ENCODE results near the gene RGP1. TPM values are rescaled to one million over a fixed set of nuclear protein-coding genes. Genes with fewer than 3 reads are reported as not detected.
A peak's percentile ranks its signal among the peaks of the same experiment; 100 is the strongest.

RGP1 gene
- total RNA-seq, 1 experiment from 2014 or later, result 25.1 TPM

GRCh38 chr9:35771534-35771933 lies 22.4 kb downstream of the RGP1 start:
- peak overlapping the region; percentile 45; the same call in 1 of the 2 replicates for H3K27ac ChIP-seq
- ChIA-PET CTCF (interaction anchor here (0.6 kb wide), 1 partner anchor 111 kb away, joined by 4 read pairs; no protein-coding TSS in a partner anchor), POLR2A (ENCODE audit: unreplicated experiment) (interaction anchor here (0.5 to 0.6 kb wide), 3 partner anchors 10 to 100 kb away, joined by 4 to 6 read pairs (median 5); no protein-coding TSS in a partner anchor)
- H3K4me1 ChIP-seq (replicated peaks; ENCODE audit: insufficient read depth), result peaks cover 21% of the 10 kb centered on the region
- H3K4me3 ChIP-seq, result no peak overlapping the region
- H2AFZ ChIP-seq, result no peak overlapping the region
- intact Hi-C loops (cut with micrococcal nuclease; ENCODE audit: unreplicated experiment), result no loop called here
- peaks cover 17% of the 10 kb centered on the region for H3F3A ChIP-seq (ENCODE audit: insufficient read depth, low read depth)
- DNase-seq, result no peak
- no peaks in the 10 kb centered on the region for H3K27me3 ChIP-seq (ENCODE audit: insufficient read depth, low read depth)
- no peaks in the 10 kb centered on the region for H3K9me2 ChIP-seq (ENCODE audit: insufficient read depth)
- no peaks in the 10 kb centered on the region for H4K20me1 ChIP-seq (ENCODE audit: insufficient read depth)
- H3K36me3 ChIP-seq (ENCODE audit: low read depth), result no peaks in the 10 kb centered on the region
- no peaks in the 10 kb centered on the region for H3K79me2 ChIP-seq (ENCODE audit: low read depth)
- H3K4me2 ChIP-seq, result peak overlapping the region; percentile 26
- TF ChIP-seq EZH2 (IDR thresholded peaks at IDR 0.05; ENCODE audit: low read depth) (no peak), CTCF (conservative IDR thresholded peaks at IDR 0.05) (no peak)
- BruUV-seq (replicated peaks), result no TSS peak
- H3K9me3 ChIP-seq (ENCODE audit: insufficient read depth, low read depth), result no peaks in the 10 kb centered on the region

- Histone ChIP-seq H3K4me1 (replicated peaks; ENCODE audit: insufficient read depth) (peaks cover 21% of the 10 kb centered on the region), H3K79me2 (ENCODE audit: low read depth) (no peaks in the 10 kb centered on the region), H3K36me3 (ENCODE audit: low read depth) (no peaks in the 10 kb centered on the region), H4K20me1 (ENCODE audit: insufficient read depth) (no peaks in the 10 kb centered on the region), H3K27me3 (ENCODE audit: insufficient read depth, low read depth) (no peaks in the 10 kb centered on the region), H3K9me2 (ENCODE audit: insufficient read depth) (no peaks in the 10 kb centered on the region), H3K9me3 (ENCODE audit: insufficient read depth, low read depth) (no peaks in the 10 kb centered on the region), H3K4me3 (no peak overlapping the region), H2AFZ (no peak overlapping the region), H3K27ac (peak overlapping the region; percentile 45; the same call in 1 of the 2 replicates), H3F3A (ENCODE audit: insufficient read depth, low read depth) (peaks cover 17% of the 10 kb centered on the region), H3K4me2 (peak overlapping the region; percentile 26; the same call in 1 of the 2 replicates)
- DNase-seq, result peak in 1 of 2 experiments; percentile 77
- TF ChIP-seq CTCF (conservative IDR thresholded peaks at IDR 0.05) (no peak), EZH2 (IDR thresholded peaks at IDR 0.05; ENCODE audit: low read depth) (no peak)
- CTCF ChIA-PET, result no interaction called here
- intact Hi-C loops (cut with micrococcal nuclease; ENCODE audit: unreplicated experiment), result no loop called here
- POLR2A ChIA-PET (ENCODE audit: unreplicated experiment), result interaction anchor here (0.6 kb wide), 1 partner anchor 100 kb away, joined by 5 read pairs; no protein-coding TSS in a partner anchor
- no TSS peak for BruUV-seq (replicated peaks)
These were observed 22.9 kb downstream of the RGP1 start for GRCh38 chr9:35771943-35772342.

GRCh38 chr9:35774907-35775635 lies 26.0 kb downstream of the RGP1 start:
- Histone ChIP-seq H3K36me3 (ENCODE audit: low read depth) (no peaks in the 10 kb centered on the region), H4K20me1 (ENCODE audit: insufficient read depth) (no peaks in the 10 kb centered on the region), H3K79me2 (ENCODE audit: low read depth) (no peaks in the 10 kb centered on the region), H3K27ac (no peak overlapping the region), H3K9me2 (ENCODE audit: insufficient read depth) (no peaks in the 10 kb centered on the region), H3K9me3 (ENCODE audit: insufficient read depth, low read depth) (no peaks in the 10 kb centered on the region), H3K27me3 (ENCODE audit: insufficient read depth, low read depth) (no peaks in the 10 kb centered on the region), H3K4me3 (no peak overlapping the region), H3K4me2 (no peak overlapping the region), H2AFZ (no peak overlapping the region), H3F3A (ENCODE audit: insufficient read depth, low read depth) (peaks cover 17% of the 10 kb centered on the region), H3K4me1 (replicated peaks; ENCODE audit: insufficient read depth) (peaks cover 21% of the 10 kb centered on the region)
- BruUV-seq (replicated peaks), result no TSS peak
- DNase-seq, result no peak
- CTCF ChIA-PET, result no interaction called here
- TF ChIP-seq CTCF (conservative IDR thresholded peaks at IDR 0.05) (no peak), EZH2 (IDR thresholded peaks at IDR 0.05; ENCODE audit: low read depth) (no peak)
- intact Hi-C loops (cut with micrococcal nuclease; ENCODE audit: unreplicated experiment), result no loop called here
- POLR2A ChIA-PET (ENCODE audit: unreplicated experiment), result no interaction called here
